GM19372 (cell line): ENCODE data around the gene AGO3.
"Not testable (repeated sequence)": the region's sequence is repeated elsewhere in the genome, so short reads cannot be mapped to it uniquely, and the experiment has no call there.

Experiments used
- ATAC-seq: cut with Tn5 transposase; IDR thresholded peaks from one replicate; pipeline ENCODE4 v1.9.1; 2021; ENCODE audit warnings: mild to moderate bottlenecking, low read depth, moderate library complexity; ENCODE audit not compliant: unreplicated experiment

The AGO3 gene

DNA sequence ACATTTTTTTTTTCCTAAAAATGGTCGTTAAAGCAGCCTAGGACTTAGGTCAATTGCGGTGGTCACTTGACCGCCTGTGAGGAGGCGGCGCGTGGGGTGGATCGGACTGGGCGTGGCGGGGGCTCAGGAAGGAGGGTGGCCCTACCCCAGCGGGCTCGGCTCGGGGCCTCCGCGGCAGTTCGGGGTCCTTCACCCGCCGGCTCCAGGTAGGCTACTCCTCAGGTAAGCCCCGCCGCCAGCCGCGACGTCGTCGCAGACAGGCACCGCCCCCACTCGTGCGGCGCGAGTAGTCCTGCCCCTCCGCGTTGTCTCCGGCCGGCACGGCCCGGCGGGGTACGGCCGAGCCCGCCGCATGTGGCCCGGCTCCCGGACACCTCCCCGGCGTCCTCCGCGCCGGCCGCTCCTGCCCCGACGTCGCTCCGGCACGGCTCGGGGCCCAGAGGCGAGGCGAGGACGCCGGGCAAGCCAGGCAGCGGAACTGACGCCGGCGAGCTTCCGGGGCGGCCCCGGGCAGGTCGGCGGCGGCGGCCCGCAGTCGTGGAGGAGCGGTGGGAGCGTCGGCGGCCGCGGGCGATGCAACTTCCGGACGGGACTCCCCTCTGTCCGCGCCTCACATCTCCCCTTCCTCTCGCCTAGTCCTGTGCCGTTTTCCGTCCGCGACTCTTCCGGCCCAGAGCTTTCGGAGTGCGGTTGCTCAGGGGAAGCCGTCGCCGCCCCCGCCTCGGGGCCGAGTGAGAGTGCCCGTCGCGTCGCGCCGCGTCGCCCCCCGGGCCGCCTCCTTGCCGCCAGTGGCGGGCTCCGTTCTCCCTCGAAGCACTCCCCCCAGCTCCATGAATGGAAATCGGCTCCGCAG, at the start of gene AGO3:
Gene AGO3, plus strand, starts transcription at position 513 of the 853 bp plus-strand sequence. Its CDS starts 322 bp downstream, at position 835.
- peak; percentile 85 for ATAC-seq

DNA sequence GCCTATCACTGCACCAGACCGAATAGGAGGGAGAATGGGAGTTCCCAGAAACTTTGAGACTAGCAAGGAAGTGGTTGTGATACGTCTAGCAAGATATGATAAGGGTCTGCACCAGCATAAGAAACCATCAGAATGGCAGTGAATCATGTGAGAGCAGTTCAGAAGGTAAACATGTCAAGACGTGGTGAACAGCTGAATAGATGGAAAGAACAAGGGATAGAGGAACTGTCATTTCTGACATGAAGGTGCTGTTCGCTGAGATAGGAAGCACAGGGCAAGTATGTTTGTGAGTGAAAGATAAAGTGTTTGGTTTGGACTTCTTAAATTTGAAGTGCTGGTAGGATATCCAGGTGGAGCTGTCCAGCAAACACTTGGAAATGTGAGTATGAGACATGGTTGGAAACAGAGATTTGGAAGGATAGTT, 49.0 kb upstream of the AGO3 start:
- no peak for ATAC-seq

DNA sequence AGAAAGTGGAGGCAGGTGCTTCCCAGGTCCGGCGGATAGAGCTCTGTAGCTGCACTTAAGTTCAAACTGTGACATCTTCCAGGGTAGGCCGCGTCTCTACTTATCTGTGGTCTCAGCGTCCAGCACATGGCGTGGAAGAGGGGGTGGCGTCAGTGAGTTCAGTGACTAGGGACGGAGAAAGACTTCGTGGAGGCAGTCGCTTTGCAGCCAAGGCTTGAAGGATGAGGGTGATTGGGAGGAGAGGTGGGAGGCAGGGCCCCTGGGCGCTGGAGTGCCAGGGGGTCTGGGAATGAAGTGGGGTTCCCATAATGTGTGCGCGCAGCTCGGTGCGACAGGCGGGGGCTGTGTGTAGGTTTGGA, 48.3 kb upstream of the AGO3 start:
- no peak for ATAC-seq

DNA sequence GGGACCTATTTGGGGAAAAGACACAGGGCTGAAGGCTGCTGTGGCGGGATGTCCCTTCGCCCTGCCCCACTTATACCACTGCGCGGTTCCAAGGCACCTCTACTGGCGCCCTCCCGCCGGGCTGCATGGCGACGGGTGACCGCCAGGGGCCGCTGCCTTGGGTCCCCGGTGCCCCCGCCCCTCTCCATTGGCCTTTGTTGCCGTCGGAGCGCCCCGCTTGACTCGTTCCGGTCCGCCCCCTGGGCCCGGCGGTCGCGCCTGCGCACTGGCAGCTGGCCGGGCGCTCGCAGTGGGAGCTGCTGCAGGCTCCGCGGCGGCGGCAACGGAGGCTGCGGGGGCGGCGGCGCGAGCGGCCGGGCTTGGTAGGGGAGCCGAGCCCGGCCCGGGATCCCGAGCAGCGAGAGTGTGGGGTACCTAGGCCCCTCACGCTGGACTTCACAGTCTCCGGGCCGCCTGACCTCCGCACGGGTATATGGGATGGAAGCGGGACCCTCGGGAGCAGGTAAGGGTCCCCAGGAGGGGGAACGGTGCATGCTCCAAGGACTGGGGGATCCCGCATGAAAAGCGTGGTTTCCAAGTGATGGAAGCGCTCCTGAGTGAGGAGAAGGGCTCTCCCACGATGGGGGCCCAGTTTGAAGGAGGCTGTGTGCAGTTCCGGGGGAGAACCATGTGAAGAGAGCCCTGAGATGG, 47.8 kb upstream of the AGO3 start, which contains the start of gene AGO1:
Gene AGO1, plus strand, starts transcription at position 265 of the 690 bp plus-strand sequence. Its CDS starts 213 bp downstream, at position 478.
- ATAC-seq: peak; percentile 94

DNA sequence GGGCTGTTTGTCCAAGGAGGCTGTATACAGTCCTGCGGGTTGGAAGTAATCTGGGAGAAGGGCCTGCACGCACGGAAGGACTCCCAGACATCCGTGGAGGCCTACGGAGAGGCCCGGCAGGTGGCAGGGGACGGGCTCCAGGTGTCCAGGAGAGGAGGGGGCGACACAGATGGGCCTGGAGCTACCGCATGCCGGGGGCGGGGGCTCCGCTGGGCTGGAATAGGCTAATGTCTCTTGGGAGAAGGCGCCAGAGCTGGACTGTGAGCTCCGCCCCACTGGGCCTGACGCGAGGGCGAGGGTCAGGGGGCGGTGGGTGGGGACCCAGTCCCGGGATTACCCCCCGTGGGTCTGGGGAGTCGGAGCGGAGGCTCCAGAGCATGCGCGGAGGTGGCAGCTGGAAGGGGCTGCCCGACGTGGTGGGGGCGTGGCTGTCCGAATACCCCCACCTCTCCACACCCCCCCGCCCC, 47.2 kb upstream of the AGO3 start:
- no peak for ATAC-seq

DNA sequence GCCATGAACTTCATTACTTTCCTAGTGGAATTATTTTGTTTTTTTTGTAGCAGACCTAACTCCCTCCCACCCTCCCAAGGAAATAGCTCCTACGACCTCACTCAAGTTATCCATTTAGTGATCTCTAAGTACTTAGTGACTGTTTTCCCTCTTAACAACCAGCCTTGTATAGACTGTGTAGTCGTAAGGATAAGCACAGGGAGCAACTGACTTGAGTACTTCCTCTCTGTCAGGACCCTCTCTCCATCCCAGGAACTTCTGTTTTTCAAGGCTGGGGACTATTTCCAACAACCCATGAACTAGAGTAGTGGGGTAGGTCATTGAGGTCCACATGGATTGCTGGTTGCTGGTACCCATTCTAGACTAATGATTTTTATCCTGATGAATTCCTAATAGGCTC, 46.0 kb upstream of the AGO3 start:
- no peak for ATAC-seq

DNA sequence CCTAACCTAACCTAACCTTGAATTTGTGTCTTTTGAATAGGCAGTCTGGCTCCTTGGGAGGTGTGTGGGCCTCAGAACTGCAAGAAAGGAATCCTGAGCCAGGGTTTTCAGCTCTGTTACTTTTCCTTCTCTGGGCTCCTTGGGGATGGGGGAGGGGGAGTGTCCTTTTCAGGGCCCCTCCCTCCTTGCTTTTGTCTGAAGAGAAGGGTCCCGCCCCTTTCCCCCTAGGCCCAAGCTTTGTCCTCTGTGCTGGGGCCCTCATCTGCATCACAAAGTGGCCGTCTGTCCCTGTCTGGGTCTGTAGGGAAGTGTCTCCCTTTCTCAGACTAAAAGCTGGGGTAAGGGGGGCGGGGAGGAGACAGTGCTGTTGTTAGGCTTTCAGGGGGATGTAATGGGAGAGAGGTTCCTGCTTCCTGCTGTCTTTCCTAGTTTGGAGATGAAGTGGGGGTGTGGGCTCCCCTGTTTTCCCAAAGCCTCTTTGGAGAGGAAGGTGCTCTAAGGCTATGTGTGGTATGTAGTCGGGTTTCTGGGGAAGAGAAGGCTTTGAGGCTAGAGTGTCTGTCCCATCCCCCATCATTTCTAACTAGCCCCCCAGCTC, 44.8 kb upstream of the AGO3 start:
- no peak for ATAC-seq

DNA sequence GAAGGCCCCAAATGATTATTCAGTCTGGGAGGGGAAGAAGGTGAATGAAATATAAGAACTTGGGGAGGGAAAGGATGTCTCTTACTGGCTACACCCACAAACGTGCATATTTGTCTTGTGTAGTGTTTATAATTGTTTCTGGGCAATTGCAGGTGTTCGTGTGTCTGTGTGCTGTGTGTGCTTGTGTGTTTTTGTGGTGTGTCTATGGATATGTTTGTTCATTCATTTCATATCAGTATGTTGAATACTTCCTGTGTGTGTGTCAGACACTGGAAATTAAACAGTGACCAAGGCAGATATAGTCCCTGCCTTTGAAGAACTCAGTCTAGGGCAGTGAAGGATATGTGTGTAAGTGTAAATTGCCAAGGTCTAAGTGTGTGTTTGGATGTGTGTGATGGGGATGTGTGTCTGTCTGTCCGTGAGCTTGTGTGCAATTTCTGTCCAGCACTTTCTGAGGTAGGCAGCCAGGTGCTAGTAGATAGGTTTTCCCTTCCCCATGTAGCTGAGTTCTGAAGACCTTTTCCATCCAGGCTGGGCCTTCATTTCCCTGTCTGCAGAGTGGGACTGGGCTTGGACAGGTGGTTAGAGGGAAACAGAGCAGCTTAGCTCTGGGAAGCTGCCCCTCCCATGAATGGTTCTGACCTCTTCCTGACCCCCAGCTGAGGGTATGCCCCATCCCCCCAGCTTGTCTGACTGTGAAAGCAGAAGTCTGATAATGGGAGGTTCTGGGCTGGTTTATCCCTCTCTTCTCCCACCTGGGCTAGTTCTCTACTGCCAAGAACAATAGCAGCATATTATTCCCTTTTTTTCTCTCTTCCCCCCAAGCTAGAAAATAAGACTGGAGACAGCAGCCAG, 44.1 kb upstream of the AGO3 start:
- ATAC-seq: no peak

DNA sequence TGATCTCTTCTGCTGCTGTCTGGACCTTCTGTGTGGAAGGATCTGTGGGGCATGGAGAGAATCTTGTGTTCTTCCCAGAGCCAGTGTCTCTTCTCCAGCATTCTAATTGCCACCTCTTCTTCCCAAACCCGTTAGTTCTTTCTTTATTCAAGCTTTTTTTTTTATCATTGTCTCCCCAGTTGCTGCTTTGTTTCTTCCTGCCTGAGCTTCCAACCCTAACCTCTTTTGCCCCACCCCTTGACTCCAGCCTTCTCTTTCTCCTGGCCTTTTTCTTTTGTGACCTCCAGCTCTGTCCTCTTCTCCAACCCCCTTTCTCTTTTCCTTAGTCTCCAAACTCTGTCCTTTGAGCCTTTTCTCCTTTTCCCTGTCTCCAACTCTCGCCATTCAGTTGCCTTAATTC, 43.4 kb upstream of the AGO3 start:
- ATAC-seq: no peak

DNA sequence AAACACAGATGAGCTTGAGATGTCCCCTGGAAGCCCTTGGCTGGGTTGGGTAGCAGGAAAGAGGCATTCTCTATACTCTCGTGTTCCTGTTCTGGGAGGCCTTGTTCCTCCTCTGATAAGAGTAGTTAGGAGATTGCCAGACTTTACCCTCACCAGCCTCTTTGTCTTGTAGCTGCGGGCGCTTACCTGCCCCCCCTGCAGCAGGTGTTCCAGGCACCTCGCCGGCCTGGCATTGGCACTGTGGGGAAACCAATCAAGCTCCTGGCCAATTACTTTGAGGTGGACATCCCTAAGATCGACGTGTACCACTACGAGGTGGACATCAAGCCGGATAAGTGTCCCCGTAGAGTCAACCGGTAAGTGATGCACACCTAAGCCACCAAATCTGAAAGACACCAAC, 42.6 kb upstream of the AGO3 start:
- no peak for ATAC-seq

DNA sequence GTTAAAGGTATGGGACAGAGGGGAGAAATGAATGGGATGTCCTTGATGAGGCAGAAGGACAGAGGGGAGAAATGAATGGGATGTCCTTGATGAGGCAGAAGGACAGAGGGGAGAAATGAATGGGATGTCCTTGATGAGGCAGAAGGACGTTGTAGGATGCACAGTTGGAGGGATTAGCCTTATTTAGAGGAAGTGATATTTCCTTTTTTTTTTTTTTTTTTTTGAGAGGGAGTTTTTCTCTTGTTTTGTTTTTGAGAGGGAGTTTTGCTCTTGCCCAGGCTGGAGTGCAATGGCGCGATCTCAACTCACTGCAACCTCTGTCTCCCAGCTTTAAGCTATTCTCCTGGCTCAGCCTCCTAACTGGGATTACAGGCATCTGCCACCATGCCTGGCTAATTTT, 41.9 kb upstream of the AGO3 start:
- not testable (repeated sequence) for ATAC-seq

DNA sequence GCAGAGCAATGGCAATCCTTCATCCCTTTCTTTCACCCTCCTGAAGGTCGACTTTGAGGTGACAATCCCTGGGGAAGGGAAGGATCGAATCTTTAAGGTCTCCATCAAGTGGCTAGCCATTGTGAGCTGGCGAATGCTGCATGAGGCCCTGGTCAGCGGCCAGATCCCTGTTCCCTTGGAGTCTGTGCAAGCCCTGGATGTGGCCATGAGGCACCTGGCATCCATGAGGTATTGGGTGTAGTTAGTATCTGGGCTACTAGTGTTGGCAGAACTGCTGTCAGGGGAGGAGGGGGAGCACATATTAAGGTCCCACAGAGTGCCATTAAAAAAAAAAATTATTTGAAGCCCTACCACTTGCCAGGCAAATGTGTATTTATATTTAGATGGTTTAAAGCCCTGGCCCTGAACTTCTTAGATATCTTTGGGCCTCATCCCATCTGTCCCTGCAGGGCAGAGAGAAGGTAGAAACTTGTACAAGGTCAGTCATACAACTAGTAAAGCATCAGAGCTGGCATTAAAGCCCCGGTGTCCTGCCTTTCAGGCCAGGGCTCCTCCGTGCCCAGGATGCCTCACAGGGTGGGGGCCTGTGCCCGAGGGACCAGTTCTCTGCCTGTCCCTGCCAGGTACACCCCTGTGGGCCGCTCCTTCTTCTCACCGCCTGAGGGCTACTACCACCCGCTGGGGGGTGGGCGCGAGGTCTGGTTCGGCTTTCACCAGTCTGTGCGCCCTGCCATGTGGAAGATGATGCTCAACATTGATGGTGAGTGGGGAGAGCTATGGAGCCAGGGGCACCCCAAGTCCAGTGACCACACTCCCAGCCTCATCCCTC, 37.6 kb upstream of the AGO3 start:
- no peak for ATAC-seq

DNA sequence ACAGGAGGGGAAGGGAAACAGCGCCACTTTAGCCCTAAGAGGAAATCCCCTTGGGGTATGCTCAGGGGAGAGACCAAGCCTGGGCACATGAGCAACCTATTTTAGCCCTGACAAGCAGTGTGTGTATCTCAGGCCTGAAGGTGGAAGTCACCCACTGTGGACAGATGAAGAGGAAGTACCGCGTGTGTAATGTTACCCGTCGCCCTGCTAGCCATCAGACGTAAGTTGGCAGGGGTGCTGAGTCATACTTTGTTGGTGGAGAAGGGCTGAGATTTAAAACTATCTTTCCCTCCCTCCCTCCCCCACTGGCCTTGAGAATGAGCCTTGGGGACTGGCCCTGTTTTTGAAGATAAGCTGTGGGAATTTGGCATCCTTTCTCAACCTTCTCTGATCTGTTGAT, 36.7 kb upstream of the AGO3 start:
- no peak for ATAC-seq

DNA sequence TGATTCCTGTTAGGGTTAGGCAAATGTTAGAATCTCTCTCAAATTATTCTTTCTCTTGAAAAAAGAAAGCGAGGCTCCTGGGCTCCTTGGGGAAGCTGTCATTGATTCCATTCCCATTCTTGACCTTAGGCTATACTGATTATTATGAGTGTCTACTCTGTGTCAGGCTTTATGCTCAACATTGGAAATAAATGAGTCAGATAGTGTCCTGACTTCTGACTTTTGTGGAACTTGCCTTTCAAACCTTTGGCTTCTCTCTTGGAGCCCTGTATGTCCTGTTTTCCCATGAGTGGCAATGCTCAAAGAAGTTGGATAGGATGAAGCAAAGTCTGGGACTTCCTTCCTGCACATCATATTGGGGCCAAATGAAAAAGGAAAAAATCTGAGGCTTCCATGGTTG, 36.2 kb upstream of the AGO3 start:
- ATAC-seq: no peak

DNA sequence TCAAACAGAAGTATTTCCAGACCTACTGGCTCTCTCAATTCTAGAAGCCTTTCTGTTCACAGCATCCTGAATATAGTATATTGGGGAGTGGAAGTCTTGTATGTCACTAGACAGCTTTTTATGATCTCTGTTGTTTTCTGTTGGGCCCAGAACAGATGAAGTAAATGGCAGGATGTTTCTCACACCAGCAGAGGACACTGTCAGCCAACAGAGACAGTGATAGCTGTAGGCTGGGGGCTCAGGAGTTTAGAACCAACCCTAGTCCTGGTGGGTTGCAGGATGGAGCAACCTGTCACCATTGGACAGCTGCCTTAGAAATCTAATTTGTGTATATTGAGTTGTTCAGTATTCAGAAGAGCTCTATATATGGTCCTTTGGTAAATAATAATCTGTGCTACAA, 31.0 kb upstream of the AGO3 start:
- ATAC-seq: no peak

DNA sequence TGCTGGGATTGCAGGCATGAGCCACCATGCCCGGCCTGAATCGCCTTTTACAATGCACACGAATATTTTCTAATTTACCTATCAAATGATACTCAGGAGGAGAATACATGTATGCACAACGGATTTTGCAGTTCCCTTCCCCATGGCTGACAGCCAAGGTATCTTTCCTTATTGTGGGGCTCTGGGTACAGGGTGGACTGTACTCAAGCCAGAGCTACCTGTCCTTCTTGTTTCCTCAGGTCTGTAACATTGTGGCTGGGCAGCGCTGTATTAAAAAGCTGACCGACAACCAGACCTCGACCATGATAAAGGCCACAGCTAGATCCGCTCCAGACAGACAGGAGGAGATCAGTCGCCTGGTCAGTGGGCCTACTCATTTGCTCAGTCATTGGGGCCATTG, 29.7 kb upstream of the AGO3 start:
- no peak for ATAC-seq

DNA sequence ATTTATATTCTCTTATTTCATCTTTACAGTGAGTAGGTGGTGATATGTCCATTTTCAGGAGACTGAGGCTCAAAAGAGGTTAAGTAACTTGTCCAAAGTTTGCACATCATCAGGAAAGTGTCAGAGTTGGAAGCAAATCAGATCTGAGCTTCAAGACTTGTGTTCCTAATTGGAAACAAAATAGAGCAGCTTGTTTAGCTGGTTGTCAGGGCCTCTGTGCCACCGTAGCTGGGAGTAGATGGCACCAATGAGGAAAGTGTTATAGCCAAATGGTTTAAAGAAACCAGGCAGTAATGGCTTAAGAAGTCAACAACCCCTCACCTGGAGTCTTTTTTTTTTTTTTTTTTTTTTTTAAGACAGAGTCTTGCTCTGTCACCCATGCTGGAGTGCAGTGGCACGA, 28.2 kb upstream of the AGO3 start:
- no peak for ATAC-seq

DNA sequence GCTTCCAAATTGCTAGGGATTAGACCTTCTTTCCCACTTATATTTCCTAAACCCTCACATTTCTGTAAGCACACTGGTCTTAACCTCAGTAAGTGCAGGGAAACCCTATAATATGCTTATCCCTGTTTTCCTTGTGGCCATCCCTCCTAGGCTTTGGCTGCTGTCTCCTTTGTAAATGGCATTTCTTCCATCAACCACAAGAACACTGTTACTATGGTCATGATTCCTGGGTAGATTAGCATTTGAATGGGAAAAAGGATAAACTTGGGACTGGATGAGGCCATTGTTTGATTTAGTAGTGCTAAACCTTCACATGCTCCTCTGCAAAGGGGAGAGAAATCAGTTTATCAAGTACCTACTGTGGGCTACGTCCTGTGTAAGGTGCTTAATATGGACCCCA, 16.2 kb upstream of the AGO3 start:
- ATAC-seq: no peak

DNA sequence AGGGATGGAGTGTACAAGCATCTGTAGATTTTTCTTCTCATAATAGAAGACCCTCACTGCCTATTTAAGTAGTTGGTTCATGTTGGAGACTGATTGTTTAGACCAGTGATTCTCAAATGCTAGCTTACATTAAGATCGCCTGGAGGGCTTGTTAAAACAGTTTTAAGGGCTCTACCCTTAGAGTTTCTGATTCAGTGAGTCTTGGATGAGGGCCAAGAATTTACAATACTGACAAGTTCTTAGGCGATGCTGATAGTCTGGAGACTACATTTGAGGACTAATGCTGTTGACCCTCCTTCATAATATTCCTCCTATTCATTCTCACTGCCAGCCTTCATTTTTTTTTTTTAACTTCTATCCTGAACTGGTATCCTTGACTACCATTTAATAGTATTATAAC, 15.2 kb upstream of the AGO3 start:
- no peak for ATAC-seq

DNA sequence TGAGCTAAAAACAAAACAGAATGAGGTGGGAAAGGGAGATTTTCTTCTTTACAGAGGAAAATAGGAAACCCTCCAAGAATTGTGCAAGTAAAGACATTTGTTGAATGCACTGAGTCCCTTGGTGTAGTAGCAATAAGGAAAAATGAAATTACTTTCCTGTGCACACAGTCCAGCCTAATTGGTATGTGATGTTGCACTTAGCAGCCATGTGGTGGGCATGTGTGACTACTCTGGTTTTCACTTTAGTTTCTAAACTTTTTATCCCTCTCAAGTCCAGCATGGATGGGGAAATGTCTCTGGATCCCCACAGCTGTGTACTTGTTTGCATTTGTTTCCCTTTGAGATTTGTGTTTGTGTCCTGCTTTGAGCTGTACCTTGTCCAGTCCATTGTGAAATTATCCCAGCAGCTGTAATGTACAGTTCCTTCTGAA, 7.1 kb upstream of the AGO3 start:
- ATAC-seq: no peak
